GM21447 (cell line): Measurements from ENCODE around the gene ZFP92.

Source experiments
- ATAC-seq: cut with Tn5 transposase; IDR thresholded peaks from one replicate; pipeline ENCODE4 v1.9.1; 2021; ENCODE audit not compliant: unreplicated experiment

ZFP92 gene

DNA sequence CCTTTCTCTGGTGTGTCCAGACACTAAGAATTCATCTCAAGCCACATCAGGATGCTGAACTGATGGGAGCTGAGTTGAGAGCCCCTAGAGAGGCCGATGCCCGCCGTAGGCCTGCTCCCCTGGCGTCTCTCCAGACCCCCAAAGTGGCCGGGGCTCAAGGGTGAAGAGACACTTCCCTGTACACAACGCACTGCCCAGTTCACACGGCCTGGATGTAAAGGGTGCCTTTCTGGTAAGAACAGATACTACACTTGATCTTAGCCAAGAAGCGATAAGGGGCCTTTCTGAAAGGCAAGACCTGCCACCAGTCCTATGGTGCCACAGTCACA lies 39.6 kb downstream of the ZFP92 start:
- no peak for ATAC-seq

DNA sequence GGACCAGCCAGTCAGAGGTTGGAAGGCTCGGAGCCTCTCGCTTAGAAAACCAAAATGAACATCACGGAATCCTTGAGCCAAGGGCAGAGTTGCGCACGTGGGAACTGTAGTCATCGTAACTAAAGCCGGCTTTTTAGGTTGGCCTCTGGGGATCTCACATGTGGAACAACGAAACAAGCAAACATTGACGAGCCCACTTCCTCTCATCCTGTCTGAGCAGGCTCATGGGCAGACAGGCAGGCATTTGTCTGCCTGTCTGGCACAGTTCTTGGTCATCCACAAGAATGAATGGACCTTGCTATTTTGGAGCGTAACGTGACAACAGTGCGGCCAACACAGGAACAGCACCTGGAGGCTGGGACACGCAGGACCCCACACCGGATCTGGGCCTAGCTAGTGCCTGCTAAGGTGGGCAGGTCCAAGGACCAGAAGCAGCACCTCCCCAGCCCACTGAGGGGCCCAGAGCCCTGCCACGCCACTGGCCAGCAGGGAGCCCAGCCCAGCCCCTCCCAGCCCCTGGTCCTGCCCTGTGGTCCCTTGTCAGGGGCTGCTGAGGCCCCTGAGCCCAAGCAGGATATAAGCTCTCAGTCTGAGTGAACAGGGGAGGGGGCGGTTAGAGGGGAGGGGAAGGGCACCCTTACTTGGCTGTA lies 43.8 kb downstream of the ZFP92 start:
- no peak for ATAC-seq

DNA sequence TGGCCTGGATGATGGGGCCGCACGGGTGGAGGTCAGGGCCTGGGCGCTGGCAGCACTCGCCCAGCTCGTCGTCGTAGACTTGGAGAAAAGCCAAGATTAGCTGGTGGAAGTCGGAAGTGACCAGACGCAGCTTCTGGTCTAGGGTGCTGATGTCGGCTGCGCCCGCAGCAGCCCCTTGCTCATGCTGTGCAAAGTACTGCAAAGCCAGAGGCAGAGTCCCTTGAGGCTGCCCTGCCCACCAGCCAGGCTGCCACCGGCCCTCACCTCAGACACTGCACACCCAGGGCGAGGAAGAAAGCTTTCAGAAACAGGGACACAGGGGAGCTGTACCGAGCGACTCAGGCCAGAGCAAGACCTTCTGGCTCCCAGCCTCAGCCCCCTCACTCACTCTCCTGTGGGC lies 44.3 kb downstream of the ZFP92 start:
- no peak for ATAC-seq

DNA sequence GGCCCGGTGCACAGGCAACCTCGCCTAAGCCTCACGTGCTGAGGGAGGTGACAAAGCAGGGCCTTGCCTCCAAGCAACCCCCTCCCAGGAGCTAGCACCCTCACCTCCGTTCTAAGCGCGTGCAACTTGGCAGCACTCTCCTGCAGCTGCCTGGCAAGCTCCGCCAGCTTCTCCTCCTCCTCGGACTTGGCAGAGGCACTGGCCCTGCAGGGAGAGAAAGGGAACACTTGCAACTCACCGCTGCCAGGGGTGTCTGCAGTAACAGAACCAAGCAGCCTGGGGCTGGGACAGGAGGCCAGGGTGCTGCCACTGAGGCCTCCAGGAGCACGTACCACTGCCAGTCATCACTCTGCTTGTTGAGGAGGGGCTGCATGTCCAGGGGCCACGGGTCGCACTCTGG lies 44.9 kb downstream of the ZFP92 start:
- no peak for ATAC-seq

DNA sequence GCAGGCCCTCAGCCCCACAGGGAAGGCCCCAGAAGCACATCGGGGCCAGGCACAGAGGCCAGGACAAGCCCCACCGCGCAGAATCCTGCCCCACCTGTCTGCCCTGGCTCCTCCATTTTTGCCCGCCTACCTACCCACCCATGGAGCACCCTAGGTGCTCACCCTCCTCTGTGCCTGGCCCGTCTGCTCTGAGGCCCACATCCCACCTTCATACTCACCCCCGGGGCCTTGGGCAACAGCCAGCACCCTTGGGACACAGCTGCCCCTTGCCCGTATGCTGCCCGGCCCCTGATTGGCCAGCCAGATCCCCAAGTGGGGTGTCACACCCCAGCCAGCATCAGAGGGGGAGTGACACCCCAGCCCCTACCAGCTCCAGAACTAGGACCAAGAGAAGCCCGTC lies 45.4 kb downstream of the ZFP92 start:
- no peak for ATAC-seq

DNA sequence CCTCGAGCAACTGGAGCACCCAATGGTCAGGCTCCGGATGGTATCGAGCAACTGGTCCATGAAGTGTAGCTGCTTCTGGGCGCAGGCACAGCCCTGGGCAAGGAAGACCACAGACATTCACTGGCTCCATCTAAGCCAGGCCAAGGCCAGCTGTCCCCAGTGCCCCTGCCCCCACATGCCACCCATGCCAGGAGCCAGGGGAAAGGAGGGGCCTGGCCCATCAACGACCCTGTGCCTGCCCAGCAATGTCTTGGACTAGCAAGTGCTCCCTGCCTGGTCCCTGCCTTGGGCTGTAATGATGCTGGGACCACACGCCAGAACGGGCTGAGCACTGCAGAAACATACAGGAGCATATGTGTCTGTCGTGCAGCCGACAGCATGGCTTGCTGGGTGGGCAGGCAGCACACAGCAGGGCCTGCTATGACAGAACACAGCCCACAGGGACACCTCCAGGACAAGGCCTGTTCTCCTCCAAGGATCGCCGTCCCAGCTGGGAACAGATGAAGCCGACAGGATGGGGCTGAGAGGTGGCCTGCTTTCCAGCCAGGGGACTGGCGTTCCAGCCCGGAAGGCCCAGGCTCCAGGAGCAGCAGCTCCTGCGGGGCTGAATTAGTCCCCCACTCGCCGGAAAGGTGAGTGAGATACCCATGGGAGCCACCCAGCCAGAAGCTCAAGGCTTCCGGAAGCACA lies 46.0 kb downstream of the ZFP92 start:
- ATAC-seq = no peak

DNA sequence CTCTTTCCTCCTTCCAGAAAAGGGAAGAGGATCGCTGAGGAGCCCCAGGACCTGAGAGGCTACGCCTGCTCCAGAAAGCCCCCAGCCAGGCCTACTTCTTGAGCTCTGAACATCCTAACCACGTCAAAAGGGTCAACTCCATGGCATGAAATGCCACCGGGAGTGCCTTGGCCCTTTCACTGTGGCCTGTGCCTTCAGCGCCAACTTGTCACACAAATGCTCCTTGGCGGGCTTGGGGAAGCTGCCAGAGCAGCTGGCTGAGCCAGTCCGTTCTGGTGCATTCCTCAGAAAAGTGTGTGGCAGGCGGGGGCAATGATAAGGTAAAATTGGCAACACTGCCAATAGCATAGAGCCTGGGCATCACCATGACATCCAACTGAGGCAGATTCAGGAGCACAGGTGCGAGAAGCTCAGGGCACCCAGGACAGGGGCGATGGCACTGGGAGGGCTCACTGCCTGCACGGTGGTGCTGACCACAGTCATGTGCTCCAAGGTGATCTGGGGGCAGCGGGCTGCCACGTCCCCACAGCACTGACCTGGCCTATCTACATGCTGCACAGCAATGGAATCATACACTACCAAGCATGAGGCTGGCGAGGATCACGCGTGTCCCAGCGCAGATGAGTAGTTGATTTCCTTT lies 46.7 kb downstream of the ZFP92 start:
- no peak for ATAC-seq

DNA sequence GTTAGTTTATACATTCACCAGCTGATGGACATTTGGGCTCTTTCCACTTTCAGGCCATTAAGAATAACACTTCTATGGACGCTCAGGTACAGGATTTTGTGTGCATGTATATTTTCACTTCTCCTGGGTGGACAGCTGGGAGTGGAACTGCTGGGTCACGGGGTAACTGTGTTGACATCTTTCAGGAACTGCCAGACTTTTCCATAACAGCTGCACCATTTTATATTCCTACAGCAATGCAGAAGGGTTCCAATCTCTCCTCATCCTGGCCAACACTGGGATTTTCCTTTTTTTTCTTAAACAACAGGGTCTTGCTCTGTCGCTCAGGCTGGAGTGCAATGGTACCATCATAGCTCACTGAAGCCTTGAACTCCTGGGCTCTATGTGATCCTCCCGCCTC lies 47.2 kb downstream of the ZFP92 start:
- no peak for ATAC-seq

DNA sequence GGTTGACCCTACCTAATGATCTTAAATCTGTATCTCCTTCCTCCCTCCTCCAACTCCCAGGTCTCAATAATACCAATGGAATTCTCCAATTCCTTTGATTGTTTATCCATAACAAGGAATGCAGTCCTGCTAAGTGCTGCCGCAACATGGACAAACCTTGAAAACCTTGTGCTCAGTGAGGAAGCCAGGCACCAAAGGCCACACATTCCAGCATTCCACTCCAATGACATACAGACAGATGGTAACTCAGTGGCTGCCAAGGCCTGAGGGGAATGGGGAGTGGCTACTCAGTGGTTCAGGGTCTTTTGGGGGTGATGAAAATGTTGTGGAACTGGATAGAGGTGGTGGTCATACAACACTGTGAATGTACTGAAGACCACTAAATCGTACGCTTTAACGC lies 48.7 kb downstream of the ZFP92 start:
- no peak for ATAC-seq

DNA sequence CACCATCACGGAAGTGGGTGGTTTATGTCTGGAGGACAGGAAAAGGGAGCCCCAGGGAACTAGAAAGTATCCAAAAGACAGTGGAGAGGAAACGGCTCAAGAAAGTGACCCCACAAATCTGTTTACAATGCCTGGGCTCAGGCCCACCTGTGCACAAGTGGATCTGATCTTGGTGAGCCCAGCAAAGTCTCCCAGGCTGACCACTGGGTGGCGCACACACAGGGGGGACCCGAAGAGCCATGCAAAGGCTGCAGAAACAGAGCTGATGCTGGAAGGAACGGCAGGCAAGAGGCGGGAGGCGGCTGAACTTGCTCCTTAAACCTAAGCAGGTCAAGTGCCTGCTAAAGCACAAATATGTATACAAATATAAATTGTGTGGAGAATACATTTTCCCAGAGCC lies 49.6 kb downstream of the ZFP92 start:
- ATAC-seq = no peak
